ENCODE measurements around the gene LRMDA.

LRMDA gene

DNA sequence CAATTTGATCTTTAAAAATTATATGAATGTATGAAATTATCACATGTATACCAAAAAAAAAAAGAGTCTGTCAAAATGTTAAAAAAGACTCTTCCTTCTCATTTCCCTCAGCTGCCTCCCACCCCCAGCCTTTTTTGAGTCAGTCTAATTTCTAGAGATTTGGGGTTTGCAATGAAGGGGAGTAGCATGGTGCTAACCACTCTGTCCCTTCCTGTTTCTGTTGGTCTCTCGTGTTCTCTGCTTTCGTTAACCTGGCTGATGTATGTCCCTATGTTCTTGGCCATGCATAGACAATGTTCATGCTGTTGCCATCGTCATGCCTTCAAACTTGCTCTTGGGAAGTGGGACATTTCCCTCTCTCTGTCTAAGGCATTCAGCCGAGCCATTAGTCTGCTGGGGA, 474.1 kb downstream of the LRMDA start:
- H3K9me3 ChIP-seq (ENCODE audit: control insufficient read depth, insufficient read depth, low read depth, low read length), result no peaks in the 10 kb centered on the region
- no peaks in the 10 kb centered on the region for H3K36me3 ChIP-seq (ENCODE audit: control insufficient read depth, insufficient read depth, low read length)
- H3K4me3 ChIP-seq (ENCODE audit: low read depth, low read length), result no peak overlapping the region
- no peak overlapping the region for H3K9ac ChIP-seq (ENCODE audit: low read length)
- H3K27me3 ChIP-seq (ENCODE audit: control insufficient read depth, insufficient read depth, low read length), result no peaks in the 10 kb centered on the region
- H3K4me1 ChIP-seq (ENCODE audit: control insufficient read depth, insufficient read depth, low read length), result peaks cover 2% of the 10 kb centered on the region; the same call in 1 of the 2 replicates
- no peak overlapping the region for H3K27ac ChIP-seq (ENCODE audit: low read depth, low read length)

DNA sequence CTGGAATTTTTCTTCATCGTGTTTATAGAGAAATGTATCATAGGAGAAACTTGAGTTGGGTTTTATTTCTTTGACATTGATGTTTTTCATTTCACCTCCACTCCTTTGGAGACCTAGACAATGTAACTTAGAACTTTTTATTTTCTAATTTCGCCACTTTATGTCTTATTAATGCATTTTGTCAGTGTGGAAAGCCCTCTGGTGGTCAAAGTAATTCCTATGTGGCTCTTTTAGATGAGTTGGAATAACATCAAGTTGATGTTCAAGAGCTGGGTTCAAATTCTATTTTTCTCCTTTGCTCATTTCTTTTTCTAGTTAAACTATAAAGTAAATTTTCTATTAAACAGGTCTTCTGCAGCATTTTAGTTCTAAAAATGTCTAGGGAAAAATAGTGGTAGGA, 478.6 kb downstream of the LRMDA start:
- no peaks in the 10 kb centered on the region for H3K9me3 ChIP-seq (ENCODE audit: control insufficient read depth, insufficient read depth, low read depth, low read length)
- H3K4me3 ChIP-seq (ENCODE audit: low read depth, low read length), result no peak overlapping the region
- H3K36me3 ChIP-seq (ENCODE audit: control insufficient read depth, insufficient read depth, low read length), result no peaks in the 10 kb centered on the region
- H3K27me3 ChIP-seq (ENCODE audit: control insufficient read depth, insufficient read depth, low read length), result no peaks in the 10 kb centered on the region
- no peak overlapping the region for H3K9ac ChIP-seq (ENCODE audit: low read length)
- no peaks in the 10 kb centered on the region; the same call in 1 of the 2 replicates for H3K4me1 ChIP-seq (ENCODE audit: control insufficient read depth, insufficient read depth, low read length)
- H3K27ac ChIP-seq (ENCODE audit: low read depth, low read length), result no peak overlapping the region

DNA sequence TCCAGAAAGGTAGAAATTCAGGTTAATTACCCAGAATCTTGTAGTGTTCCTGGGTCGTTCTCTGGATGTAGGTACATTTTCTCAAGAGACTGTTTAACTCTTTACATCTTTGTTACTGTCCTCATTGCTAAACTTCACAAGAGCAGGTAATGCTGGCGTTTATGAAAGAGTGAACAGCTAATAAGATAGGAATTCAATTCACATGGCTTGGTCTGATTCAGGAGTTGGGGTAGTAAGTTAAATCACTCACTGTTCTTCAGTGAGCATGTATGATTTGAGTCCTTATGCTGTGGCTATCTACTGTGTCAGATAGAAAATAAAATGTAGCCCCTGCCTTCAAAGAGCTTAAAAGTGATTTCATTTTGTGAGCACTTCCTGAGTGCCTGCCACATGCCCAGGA, 480.0 kb downstream of the LRMDA start:
- no peak overlapping the region for H3K27ac ChIP-seq (ENCODE audit: low read depth, low read length)
- no peaks in the 10 kb centered on the region for H3K36me3 ChIP-seq (ENCODE audit: control insufficient read depth, insufficient read depth, low read length)
- H3K27me3 ChIP-seq (ENCODE audit: control insufficient read depth, insufficient read depth, low read length), result no peaks in the 10 kb centered on the region
- no peaks in the 10 kb centered on the region for H3K9me3 ChIP-seq (ENCODE audit: control insufficient read depth, insufficient read depth, low read depth, low read length)
- no peaks in the 10 kb centered on the region for H3K4me1 ChIP-seq (ENCODE audit: control insufficient read depth, insufficient read depth, low read length)
- H3K9ac ChIP-seq (ENCODE audit: low read length), result no peak overlapping the region
- no peak overlapping the region for H3K4me3 ChIP-seq (ENCODE audit: low read depth, low read length)

DNA sequence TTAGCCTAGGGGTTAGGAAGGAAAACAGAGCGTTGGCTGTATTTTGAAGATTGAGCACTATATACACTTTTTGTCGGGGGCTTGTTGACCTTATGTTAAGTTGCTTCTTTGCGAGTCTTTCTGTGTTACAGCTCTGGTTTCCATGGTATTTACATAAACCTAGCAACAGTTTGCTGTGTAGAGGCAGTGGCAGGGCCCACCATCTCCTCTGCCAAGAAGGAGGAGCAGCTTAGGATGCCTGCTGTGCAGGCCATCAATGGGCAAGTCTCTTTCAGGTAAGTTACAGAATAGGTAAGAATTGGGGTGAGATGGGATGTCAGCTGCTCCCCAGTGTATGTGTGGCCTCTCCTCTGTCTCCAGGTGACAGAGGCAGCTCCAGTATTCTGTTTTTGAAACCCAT, 485.5 kb downstream of the LRMDA start:
- Histone ChIP-seq H3K27me3 (ENCODE audit: control insufficient read depth, insufficient read depth, low read length) (no peaks in the 10 kb centered on the region), H3K9ac (ENCODE audit: low read length) (no peak overlapping the region), H3K36me3 (ENCODE audit: control insufficient read depth, insufficient read depth, low read length) (no peaks in the 10 kb centered on the region), H3K4me1 (ENCODE audit: control insufficient read depth, insufficient read depth, low read length) (no peaks in the 10 kb centered on the region), H3K9me3 (ENCODE audit: control insufficient read depth, insufficient read depth, low read depth, low read length) (no peaks in the 10 kb centered on the region), H3K4me3 (ENCODE audit: low read depth, low read length) (no peak overlapping the region), H3K27ac (ENCODE audit: low read depth, low read length) (no peak overlapping the region)

DNA sequence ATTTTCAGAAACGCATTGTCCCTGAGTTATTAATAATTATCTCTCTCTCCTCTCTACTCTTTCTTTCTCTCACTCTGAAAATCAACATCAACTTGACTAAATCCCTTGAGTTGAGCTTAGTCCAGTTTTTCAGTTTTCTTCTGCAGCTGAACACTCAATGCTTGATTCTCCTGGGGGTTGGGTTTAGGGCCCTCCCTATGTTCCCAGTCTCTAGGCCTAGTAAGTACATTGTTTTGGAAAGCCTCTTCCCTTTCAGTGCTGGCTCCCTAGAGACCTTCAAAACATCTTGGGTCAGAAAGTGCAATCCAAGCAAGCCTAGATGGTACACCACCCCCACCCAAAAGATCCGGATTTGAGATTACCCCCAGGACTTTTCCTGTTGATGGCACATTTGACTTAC, 488.5 kb downstream of the LRMDA start:
- no peaks in the 10 kb centered on the region for H3K4me1 ChIP-seq (ENCODE audit: control insufficient read depth, insufficient read depth, low read length)
- no peak overlapping the region for H3K27ac ChIP-seq (ENCODE audit: low read depth, low read length)
- H3K27me3 ChIP-seq (ENCODE audit: control insufficient read depth, insufficient read depth, low read length), result no peaks in the 10 kb centered on the region
- H3K9me3 ChIP-seq (ENCODE audit: control insufficient read depth, insufficient read depth, low read depth, low read length), result no peaks in the 10 kb centered on the region
- H3K36me3 ChIP-seq (ENCODE audit: control insufficient read depth, insufficient read depth, low read length), result no peaks in the 10 kb centered on the region
- no peak overlapping the region for H3K9ac ChIP-seq (ENCODE audit: low read length)
- no peak overlapping the region for H3K4me3 ChIP-seq (ENCODE audit: low read depth, low read length)

DNA sequence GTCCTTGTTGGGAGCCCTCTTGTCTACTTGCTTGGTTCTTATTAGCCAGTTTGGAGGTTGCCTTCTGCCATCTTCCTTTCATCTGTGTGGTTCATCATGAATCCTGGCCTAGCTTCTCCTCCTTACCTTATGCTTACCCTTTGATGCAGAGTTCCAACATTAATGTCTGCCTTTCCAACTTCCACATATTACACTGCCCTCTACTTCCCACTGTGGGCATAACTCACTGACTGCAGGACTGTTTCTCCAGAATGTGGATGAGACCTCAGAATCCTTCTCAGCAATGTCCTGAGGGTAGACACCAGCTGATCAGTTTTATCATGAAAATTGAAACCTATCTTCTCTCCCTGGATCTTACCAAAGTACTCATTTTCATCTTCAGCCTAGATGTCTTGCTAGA, 491.0 kb downstream of the LRMDA start:
- no peak overlapping the region for H3K27ac ChIP-seq (ENCODE audit: low read depth, low read length)
- H3K27me3 ChIP-seq (ENCODE audit: control insufficient read depth, insufficient read depth, low read length), result no peaks in the 10 kb centered on the region
- no peak overlapping the region for H3K9ac ChIP-seq (ENCODE audit: low read length)
- H3K36me3 ChIP-seq (ENCODE audit: control insufficient read depth, insufficient read depth, low read length), result no peaks in the 10 kb centered on the region
- H3K4me3 ChIP-seq (ENCODE audit: low read depth, low read length), result no peak overlapping the region
- no peaks in the 10 kb centered on the region for H3K9me3 ChIP-seq (ENCODE audit: control insufficient read depth, insufficient read depth, low read depth, low read length)
- no peaks in the 10 kb centered on the region for H3K4me1 ChIP-seq (ENCODE audit: control insufficient read depth, insufficient read depth, low read length)

DNA sequence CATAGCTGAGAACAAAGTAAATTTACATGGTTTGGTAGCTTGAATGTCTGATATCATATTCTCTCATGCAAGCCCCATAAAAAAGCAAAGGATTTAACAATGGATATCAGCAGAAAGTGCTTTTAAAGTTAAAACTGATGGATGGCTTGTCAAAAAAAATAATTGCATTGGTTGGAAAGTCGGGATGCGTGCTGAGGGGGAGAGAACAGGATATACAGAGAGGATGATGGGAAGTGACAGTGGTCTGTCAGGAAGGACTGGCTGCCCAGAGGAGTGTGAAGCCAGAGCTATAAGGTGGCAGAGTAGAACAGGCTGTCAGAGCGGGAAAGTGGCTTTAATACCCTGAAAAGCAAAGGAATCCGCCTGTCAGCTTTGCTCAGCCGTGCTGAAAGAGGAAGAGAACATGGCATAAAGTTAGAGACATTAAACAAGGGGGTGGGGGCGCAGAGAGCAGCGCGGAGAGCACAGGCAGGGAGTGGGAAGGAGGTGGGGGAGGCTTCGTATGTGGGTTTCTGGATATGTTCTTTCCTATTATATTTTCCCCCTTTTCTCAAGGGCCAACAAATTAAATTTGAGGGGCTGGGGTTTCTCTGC, 493.0 kb downstream of the LRMDA start:
- Histone ChIP-seq H3K27ac (ENCODE audit: low read depth, low read length) (no peak overlapping the region), H3K36me3 (ENCODE audit: control insufficient read depth, insufficient read depth, low read length) (no peaks in the 10 kb centered on the region), H3K9me3 (ENCODE audit: control insufficient read depth, insufficient read depth, low read depth, low read length) (no peaks in the 10 kb centered on the region), H3K4me1 (ENCODE audit: control insufficient read depth, insufficient read depth, low read length) (no peaks in the 10 kb centered on the region), H3K27me3 (ENCODE audit: control insufficient read depth, insufficient read depth, low read length) (no peaks in the 10 kb centered on the region), H3K4me3 (ENCODE audit: low read depth, low read length) (no peak overlapping the region), H3K9ac (ENCODE audit: low read length) (no peak overlapping the region)

DNA sequence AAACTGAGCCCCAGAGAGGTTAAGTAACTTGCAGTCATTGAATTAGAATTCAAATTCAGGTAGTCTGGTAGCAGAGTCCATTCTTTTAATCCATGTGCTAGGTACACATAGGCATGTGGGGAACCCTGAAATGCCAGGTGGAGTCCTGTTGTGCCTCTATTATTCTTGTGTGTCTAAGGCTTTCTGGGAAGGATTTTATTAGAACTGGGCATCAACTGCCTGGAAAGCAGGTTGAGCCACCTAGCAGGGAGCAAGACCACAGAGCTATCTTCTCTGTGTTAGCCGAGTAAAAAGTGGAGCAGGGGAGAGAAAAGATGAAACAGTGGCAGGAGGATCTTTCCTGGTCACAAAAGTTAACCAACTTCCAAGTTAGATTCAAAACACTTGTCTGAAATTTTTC, 494.6 kb downstream of the LRMDA start:
- no peak overlapping the region for H3K4me3 ChIP-seq (ENCODE audit: low read depth, low read length)
- no peak overlapping the region for H3K27ac ChIP-seq (ENCODE audit: low read depth, low read length)
- H3K27me3 ChIP-seq (ENCODE audit: control insufficient read depth, insufficient read depth, low read length), result no peaks in the 10 kb centered on the region
- H3K4me1 ChIP-seq (ENCODE audit: control insufficient read depth, insufficient read depth, low read length), result no peaks in the 10 kb centered on the region
- H3K9me3 ChIP-seq (ENCODE audit: control insufficient read depth, insufficient read depth, low read depth, low read length), result no peaks in the 10 kb centered on the region
- H3K36me3 ChIP-seq (ENCODE audit: control insufficient read depth, insufficient read depth, low read length), result no peaks in the 10 kb centered on the region
- no peak overlapping the region for H3K9ac ChIP-seq (ENCODE audit: low read length)

DNA sequence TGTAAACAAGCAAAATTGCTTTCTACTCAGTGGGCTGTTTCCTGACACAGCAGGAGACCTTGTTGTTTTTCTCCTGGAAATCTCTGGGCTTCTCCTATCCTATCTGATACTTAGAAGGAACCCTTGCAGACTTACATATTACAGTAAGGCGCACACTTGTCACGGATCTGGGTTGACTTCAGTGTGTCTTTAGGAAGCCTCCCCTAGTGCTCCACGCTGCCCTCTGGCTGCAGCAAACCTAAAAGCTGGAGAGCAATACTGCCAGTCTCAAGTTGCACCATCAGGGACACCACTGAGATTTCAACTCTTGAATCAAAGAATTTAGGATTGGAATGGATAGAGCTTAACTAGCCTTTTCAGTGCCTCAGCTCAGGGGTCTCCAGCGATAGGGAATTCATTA, 495.3 kb downstream of the LRMDA start:
- no peak overlapping the region for H3K9ac ChIP-seq (ENCODE audit: low read length)
- H3K4me3 ChIP-seq (ENCODE audit: low read depth, low read length), result no peak overlapping the region
- no peaks in the 10 kb centered on the region for H3K4me1 ChIP-seq (ENCODE audit: control insufficient read depth, insufficient read depth, low read length)
- H3K9me3 ChIP-seq (ENCODE audit: control insufficient read depth, insufficient read depth, low read depth, low read length), result no peaks in the 10 kb centered on the region
- no peak overlapping the region for H3K27ac ChIP-seq (ENCODE audit: low read depth, low read length)
- H3K36me3 ChIP-seq (ENCODE audit: control insufficient read depth, insufficient read depth, low read length), result no peaks in the 10 kb centered on the region
- H3K27me3 ChIP-seq (ENCODE audit: control insufficient read depth, insufficient read depth, low read length), result no peaks in the 10 kb centered on the region

DNA sequence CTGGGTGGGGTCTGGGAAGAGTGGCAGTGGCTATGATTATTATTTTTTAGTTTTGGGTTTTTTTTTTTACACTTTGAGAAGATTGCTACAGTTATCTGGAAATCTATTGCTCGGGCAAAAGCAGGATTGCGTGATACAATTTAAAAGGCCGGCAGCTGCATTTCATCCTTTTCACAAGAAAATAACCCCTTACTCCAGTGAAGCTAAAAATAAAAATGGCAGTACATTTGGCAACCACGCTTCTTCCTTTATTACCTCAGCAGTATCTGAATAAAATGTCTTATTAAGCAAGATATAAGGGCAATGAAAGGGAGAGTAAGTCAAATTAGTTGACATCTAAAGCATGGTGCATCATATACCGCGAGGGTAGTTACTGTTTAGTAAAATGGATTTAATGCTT, 496.8 kb downstream of the LRMDA start:
- no peaks in the 10 kb centered on the region for H3K9me3 ChIP-seq (ENCODE audit: control insufficient read depth, insufficient read depth, low read depth, low read length)
- H3K27me3 ChIP-seq (ENCODE audit: control insufficient read depth, insufficient read depth, low read length), result no peaks in the 10 kb centered on the region; the same call in 1 of the 2 replicates
- no peak overlapping the region for H3K4me3 ChIP-seq (ENCODE audit: low read depth, low read length)
- no peak overlapping the region for H3K27ac ChIP-seq (ENCODE audit: low read depth, low read length)
- H3K9ac ChIP-seq (ENCODE audit: low read length), result no peak overlapping the region
- no peaks in the 10 kb centered on the region for H3K36me3 ChIP-seq (ENCODE audit: control insufficient read depth, insufficient read depth, low read length)
- H3K4me1 ChIP-seq (ENCODE audit: control insufficient read depth, insufficient read depth, low read length), result no peaks in the 10 kb centered on the region

DNA sequence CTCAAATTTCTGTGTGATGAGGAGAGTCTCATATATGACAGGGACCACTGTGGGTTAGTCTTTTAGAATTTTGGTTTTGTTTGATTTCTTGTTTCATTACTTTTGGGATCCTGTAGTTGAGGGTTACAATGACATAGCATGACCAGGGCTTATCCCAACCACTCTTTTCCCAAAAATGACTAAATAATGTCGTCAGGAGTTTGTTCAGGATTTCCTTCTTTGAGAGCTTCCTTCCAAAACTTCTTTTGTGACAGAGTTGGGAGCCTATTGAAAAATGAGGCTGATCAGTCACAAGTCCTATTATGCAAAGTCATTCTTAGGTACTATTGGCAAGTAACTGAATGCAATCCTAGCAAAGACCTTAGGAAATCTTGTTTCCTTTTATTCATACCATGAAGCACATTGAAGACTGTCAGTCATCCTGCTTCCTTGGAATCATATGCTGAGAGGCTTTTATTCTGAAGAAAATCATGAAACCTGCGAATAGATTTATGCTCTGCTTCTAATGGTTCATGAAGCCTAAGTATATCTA, 498.3 kb downstream of the LRMDA start:
- Histone ChIP-seq H3K27ac (ENCODE audit: low read depth, low read length) (no peak overlapping the region), H3K4me1 (ENCODE audit: control insufficient read depth, insufficient read depth, low read length) (no peaks in the 10 kb centered on the region), H3K9ac (ENCODE audit: low read length) (no peak overlapping the region), H3K27me3 (ENCODE audit: control insufficient read depth, insufficient read depth, low read length) (no peaks in the 10 kb centered on the region; the same call in 1 of the 2 replicates), H3K9me3 (ENCODE audit: control insufficient read depth, insufficient read depth, low read depth, low read length) (no peaks in the 10 kb centered on the region), H3K4me3 (ENCODE audit: low read depth, low read length) (no peak overlapping the region), H3K36me3 (ENCODE audit: control insufficient read depth, insufficient read depth, low read length) (no peaks in the 10 kb centered on the region)

Data from HUES6 (cell line).